ENCODE measurements around the gene THEMIS.

GRCh38 chr6:127841811-127842210, 59.0 kb downstream of the THEMIS start:
- TF ChIP-seq CTCF (conservative IDR thresholded peaks at IDR 0.05 in 1 of 2, IDR thresholded peaks at IDR 0.05 in 1 of 2; ENCODE audit: low read depth in 1 of 2, low read length in 2 of 2) (no peak), EZH2 (IDR thresholded peaks at IDR 0.05; ENCODE audit: low read length, missing control alignments) (no peak)

All from fibroblast of lung (primary cell).